ENCODE data around the gene MOB3B. TPM values are rescaled to one million over a fixed set of nuclear protein-coding genes. Genes with fewer than 3 reads are reported as not detected.
A peak's percentile ranks its signal among the peaks of the same experiment; 100 is the strongest.

MOB3B gene
- total RNA-seq, 4 donors from 2014 or later, result 8.2 to 16.5 (median 10.5) TPM

DNA sequence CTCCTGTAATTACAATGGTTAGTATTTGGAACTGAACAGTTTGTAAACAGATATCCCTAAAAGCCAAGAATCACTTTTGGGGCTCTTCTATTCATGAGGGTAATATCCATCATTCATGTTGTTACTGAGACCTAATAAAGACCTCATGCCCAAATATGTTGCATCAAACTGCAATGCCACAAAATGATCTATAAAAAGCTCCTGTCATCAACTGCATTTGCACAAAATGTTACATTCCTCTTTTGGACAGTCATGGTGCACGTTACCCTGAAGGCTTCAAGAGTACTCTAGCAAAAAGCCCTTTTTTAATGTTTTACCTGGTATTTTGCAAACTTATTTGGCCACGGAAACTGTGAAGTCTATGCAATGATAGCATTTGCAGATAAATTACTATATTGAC lies 218.4 kb downstream of the MOB3B start:
- DNase-seq (ENCODE audit: low spot score in 2 of 2), result no peak
- intact Hi-C loops (cut with DNase I; ENCODE audit: low total_unique reads), result no loop called here
- 84 to 90% methylated on average over 2 of the region's 2 CpGs for WGBS, 2 donors
- no peak for TF ChIP-seq POLR2A (IDR thresholded peaks at IDR 0.05)
- TF ChIP-seq, protein P1, sequence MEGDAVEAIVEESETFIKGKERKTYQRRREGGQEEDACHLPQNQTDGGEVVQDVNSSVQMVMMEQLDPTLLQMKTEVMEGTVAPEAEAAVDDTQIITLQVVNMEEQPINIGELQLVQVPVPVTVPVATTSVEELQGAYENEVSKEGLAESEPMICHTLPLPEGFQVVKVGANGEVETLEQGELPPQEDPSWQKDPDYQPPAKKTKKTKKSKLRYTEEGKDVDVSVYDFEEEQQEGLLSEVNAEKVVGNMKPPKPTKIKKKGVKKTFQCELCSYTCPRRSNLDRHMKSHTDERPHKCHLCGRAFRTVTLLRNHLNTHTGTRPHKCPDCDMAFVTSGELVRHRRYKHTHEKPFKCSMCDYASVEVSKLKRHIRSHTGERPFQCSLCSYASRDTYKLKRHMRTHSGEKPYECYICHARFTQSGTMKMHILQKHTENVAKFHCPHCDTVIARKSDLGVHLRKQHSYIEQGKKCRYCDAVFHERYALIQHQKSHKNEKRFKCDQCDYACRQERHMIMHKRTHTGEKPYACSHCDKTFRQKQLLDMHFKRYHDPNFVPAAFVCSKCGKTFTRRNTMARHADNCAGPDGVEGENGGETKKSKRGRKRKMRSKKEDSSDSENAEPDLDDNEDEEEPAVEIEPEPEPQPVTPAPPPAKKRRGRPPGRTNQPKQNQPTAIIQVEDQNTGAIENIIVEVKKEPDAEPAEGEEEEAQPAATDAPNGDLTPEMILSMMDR (IDR thresholded peaks at IDR 0.05), result no peak
- no peak overlapping the region for H3K4me3 ChIP-seq (ENCODE audit: low read depth, poor library complexity, severe bottlenecking)

DNA sequence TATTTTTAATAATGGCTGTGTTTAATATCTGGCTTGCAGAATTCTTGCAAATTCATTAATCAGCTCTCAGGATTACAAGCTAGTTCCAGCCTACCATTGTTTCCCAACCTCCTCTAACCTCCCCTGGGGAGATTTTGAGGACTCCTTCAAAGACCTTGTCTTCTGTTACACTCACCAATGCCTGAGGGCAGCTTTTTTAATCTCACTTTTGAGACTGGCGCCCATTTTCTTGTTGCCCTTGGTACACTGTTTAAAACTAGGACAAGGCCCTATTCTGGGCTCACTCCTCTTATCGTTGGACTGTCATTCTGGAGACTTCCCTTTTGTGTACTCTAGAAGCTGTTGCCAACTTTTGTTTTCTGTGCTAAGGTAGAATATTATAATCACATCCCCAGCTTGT lies 219.0 kb downstream of the MOB3B start:
- WGBS, 2 donors, result 75 to 76% methylated on average over 2 of the region's 2 CpGs
- intact Hi-C loops (cut with DNase I; ENCODE audit: low total_unique reads), result no loop called here
- no peak for DNase-seq (ENCODE audit: low spot score in 2 of 2)
- H3K4me3 ChIP-seq (ENCODE audit: low read depth, poor library complexity, severe bottlenecking), result no peak overlapping the region
- TF ChIP-seq, protein P1 (IDR thresholded peaks at IDR 0.05), result no peak
- TF ChIP-seq POLR2A (IDR thresholded peaks at IDR 0.05), result no peak

DNA sequence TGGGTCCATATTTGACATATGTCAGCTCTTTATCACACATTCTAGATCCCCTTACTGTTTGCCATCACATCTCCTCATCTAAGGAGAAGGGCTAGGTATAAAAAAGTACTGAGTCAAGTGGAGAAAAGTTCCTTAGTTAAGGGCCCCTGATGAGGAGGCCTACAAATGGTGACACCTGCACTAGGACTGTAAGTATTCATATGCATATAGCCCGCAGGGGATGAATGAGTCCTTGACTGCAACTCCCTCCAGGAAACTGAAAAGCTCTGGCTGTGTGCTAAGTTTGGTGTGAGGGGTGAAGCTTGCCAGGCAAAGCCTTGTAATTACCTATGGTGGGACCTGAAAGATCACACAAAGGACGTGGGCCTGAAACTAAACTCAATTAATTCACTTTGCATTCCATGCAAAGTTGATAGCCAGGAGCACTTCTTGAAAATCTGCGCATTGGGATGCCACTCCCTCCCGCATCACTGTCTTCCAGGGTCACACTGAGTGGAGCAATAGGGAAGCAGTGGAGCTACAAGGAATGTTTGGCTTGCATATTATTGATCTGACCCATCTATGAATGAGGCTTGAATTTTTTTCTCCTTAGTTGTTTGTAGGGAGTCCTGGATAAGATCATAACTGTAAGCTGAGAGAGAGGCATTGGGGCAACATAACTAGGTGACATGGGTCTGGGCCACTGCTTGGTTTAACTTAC lies 220.8 kb downstream of the MOB3B start:
- H3K4me3 ChIP-seq (ENCODE audit: low read depth, poor library complexity, severe bottlenecking), result no peak overlapping the region
- TF ChIP-seq POLR2A (IDR thresholded peaks at IDR 0.05), result no peak
- TF ChIP-seq, protein P1 (IDR thresholded peaks at IDR 0.05), result no peak
- DNase-seq (ENCODE audit: low spot score in 2 of 2), result no peak
- WGBS, 2 donors, result 86 to 89% methylated on average over 4 of the region's 4 CpGs
- intact Hi-C loops (cut with DNase I; ENCODE audit: low total_unique reads), result no loop called here

DNA sequence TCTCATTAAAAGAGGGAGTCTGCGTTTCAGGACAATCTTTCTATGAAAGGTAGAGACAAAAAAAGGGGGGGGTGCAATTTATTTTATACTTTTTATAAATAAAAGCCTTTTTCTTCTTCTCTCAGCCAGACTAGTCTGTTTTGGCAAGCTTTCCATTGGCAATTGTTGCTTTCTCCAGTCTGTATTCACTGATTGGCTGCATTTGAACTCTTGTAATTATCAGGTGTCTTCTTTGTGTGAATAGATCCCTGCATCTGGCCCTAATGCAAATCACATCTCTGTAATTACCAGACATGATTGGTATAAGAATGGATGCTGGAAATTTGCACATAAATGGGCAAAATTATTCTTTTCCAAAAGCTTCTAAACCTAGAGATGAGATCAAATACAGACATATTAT lies 225.1 kb downstream of the MOB3B start:
- intact Hi-C loops (cut with DNase I; ENCODE audit: low total_unique reads), result no loop called here
- DNase-seq (ENCODE audit: low spot score in 2 of 2), result no peak
- WGBS, 2 donors, result 89 to 97% methylated on average over 1 of the region's 1 CpG
- no peak for TF ChIP-seq POLR2A (IDR thresholded peaks at IDR 0.05)
- TF ChIP-seq, protein P1 (IDR thresholded peaks at IDR 0.05), result no peak
- H3K4me3 ChIP-seq (ENCODE audit: low read depth, poor library complexity, severe bottlenecking), result no peak overlapping the region

DNA sequence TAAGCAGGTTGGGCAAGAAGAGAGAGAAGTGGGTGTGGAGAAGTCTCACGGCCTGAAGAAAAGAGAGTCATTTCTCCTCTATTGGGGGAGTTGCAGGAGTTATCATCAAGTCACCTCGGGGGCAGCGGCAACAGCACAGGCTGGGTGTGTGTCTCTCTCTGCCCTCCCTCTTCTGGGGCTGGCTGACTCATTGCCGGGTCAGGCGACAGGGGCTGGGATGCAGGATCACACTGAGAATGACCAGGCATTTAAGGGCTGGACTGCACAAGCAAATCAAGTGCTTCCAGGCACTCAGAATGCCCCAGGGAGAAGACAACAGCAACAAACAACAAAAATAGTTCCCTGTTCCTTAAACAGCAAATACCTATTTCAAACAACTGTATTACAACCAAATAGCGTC lies 226.4 kb downstream of the MOB3B start:
- DNase-seq (ENCODE audit: low spot score in 2 of 2), result peak in 1 of 2 donors; percentile 40
- intact Hi-C loops (cut with DNase I; ENCODE audit: low total_unique reads), result no loop called here
- WGBS, 2 donors, result 41 to 51% methylated on average over 5 to 6 of the region's 6 CpGs
- no peak overlapping the region for H3K4me3 ChIP-seq (ENCODE audit: low read depth, poor library complexity, severe bottlenecking)
- TF ChIP-seq, protein P1 (IDR thresholded peaks at IDR 0.05), result no peak
- TF ChIP-seq POLR2A (IDR thresholded peaks at IDR 0.05), result no peak

DNA sequence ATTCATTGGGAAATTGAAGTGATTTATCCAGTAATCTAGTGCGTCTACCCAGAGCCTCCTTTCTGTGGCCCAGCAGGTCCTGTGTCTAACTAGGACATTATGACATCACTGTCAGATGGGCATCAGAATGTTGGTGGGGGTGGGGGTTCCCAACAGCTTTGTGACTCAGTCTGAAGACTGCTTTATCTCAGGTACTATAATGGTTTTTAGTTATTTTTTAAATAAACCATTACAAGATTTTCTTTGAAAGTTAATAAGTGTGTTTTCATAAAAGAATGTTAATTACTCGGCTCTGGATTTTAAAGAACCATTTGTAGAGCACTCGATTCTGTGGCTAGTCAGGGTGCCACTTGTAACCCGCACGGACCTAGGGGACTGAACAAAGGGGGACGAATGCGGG lies 232.6 kb downstream of the MOB3B start, which contains the start of gene EQTN:
EQTN (minus strand) TSS at position 101 of the 400 bp plus-strand sequence; CDS start at position 6, 95 bp downstream.
- H3K4me3 ChIP-seq (ENCODE audit: low read depth, poor library complexity, severe bottlenecking), result no peak within 1 kb of the TSS
- no peak for TF ChIP-seq POLR2A (IDR thresholded peaks at IDR 0.05)
- intact Hi-C loops (cut with DNase I; ENCODE audit: low total_unique reads), result no loop called here
- DNase-seq (ENCODE audit: low spot score in 2 of 2), result no peak
- WGBS, 2 donors, result 83 to 85% methylated on average over 7 of the region's 7 CpGs
